Smooth muscle cell (in vitro differentiated cells): ENCODE results near the gene CCDC124. TPM values are rescaled to one million over a fixed set of nuclear protein-coding genes. Genes with fewer than 3 reads are reported as not detected.

Source experiments
- DNase-seq: peaks from one replicate; lab custom pipeline; 2025; ENCODE audit not compliant: unreplicated experiment; lab: John Stamatoyannopoulos, UW
- H2AFZ ChIP-seq: fragments of 200-600 bp; sonication (generic); 2 replicates; pipeline ENCODE4 v1.6.0; 2016; ENCODE audit warnings: antibody characterized with exemption, low read depth, mild to moderate bottlenecking
- H3F3A ChIP-seq: fragments of 200-600 bp; sonication (generic); 2 replicates; pipeline ENCODE4 v1.6.0; 2017; ENCODE audit warnings: antibody characterized with exemption, low read depth
- H3K27ac ChIP-seq: fragments of 200-600 bp; sonication (generic); 2 replicates; pipeline ENCODE4 v1.5.1; 2016; ENCODE audit warnings: low read depth, mild to moderate bottlenecking
- H3K27me3 ChIP-seq: fragments of 200-600 bp; sonication (generic); 2 replicates; pipeline ENCODE4 v1.6.1; 2016; ENCODE audit warnings: low read depth, mild to moderate bottlenecking
- H3K36me3 ChIP-seq: fragments of 200-600 bp; sonication (generic); 2 replicates; pipeline ENCODE4 v1.5.1; 2016; ENCODE audit warnings: low read depth
- H3K4me1 ChIP-seq: fragments of 200-600 bp; sonication (generic); 2 replicates; pipeline ENCODE4 v1.5.1; 2016; ENCODE audit warnings: low read depth
- H3K4me2 ChIP-seq: fragments of 200-600 bp; sonication (generic); 2 replicates; pipeline ENCODE4 v1.6.0; 2016; ENCODE audit warnings: mild to moderate bottlenecking
- H3K4me3 ChIP-seq: fragments of 200-600 bp; sonication (generic); 2 replicates; pipeline ENCODE4 v1.5.1; 2016; ENCODE audit warnings: mild to moderate bottlenecking
- H3K79me2 ChIP-seq: fragments of 200-600 bp; sonication (generic); 2 replicates; pipeline ENCODE4 v1.6.0; 2016; ENCODE audit warnings: low read depth, mild to moderate bottlenecking
- H3K9ac ChIP-seq: fragments of 200-600 bp; sonication (generic); 2 replicates; pipeline ENCODE4 v1.6.0; 2016; ENCODE audit warnings: low read depth
- H3K9me3 ChIP-seq: fragments of 200-600 bp; sonication (generic); replicated peaks from 2 replicates; pipeline ENCODE4 v1.5.1; 2016; ENCODE audit warnings: low read depth
- H4K20me1 ChIP-seq: fragments of 200-600 bp; sonication (generic); 2 replicates; pipeline ENCODE4 v1.6.0; 2016; ENCODE audit warnings: low read depth
- CTCF ChIP-seq: fragments of 200-600 bp; sonication (generic); IDR thresholded peaks from 2 replicates; pipeline ENCODE4 v1.5.1; 2017; ENCODE audit warnings: borderline replicate concordance, mild to moderate bottlenecking, antibody characterized with exemption; ENCODE audit not compliant: insufficient read depth, poor library complexity, severe bottlenecking
- WGBS: methylation state at CpG from one replicate; pipeline ENCODE4 v1.1.7; 2016; ENCODE audit warnings: low lambda C conversion rate; 5-methylcytosine and 5-hydroxymethylcytosine counted together
- polyA plus RNA-seq: library from polyadenylated mRNA; unstranded; fragments of >200 nt; fragmentation: Nextera tagmentation; extraction: Ambion mirVana; gene quantifications from 2 replicates; pipeline ENCODE4 v1.2.1, GENCODE V29; 2016
- total RNA-seq: library from RNA; depleted of rRNA; stranded (reverse); fragments of >200 nt; gene quantifications from 2 replicates; pipeline ENCODE4 v1.2.3, GENCODE V29; 2014

Gene CCDC124
- total and polyA plus RNA-seq, 2 experiments from 2014 or later, result 34.5 to 156 TPM

DNA sequence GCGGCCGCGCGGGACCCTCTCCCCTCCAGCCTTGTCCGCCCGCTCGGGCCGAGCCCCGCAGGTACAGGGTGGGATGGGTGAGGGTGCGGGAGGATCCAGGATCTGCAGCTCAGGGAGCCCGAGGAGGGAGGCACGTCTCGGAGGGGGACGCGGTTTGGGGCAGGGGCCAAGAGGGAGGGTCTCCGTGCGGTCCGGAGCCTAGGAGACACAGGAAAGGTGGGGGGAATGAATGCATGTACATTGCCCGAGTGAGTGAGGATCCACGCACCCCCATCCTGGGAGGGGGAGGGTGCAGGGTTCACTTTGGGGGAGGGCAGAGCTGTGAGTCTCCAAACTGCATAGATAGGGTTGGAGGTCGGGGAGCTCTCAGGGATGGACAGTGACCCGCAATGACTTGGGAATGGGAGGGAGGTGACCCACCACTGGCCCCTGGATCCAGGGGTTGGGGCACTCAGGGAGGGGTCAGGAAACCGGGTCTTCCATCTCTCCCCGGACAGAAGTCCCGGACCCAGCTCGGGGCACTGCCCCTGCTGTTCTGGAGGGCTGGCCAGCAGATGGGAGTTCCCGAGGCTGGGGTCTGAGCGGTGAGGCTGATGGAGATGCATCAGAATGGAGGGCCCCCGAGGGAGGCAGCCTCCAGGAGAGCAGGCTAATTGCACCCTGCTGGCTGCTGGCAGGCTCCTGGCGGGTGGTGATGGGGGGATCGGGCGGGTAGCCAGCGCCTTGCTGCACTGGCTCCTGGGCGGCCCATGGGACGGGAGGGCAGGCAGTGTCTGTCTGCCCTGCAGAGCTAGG, 34.6 kb downstream of the CCDC124 start:
- Histone ChIP-seq H3K9ac (no peak overlapping the region), H4K20me1 (no peaks in the 10 kb centered on the region), H3K4me3 (peak overlapping the region; percentile 52), H3K4me2 (peak overlapping the region; percentile 83), H3K27ac (no peak overlapping the region), H3K9me3 (no peaks in the 10 kb centered on the region), H3K4me1 (no peaks in the 10 kb centered on the region), H3K36me3 (no peaks in the 10 kb centered on the region), H3F3A (no peaks in the 10 kb centered on the region), H3K79me2 (no peaks in the 10 kb centered on the region), H2AFZ (no peak overlapping the region), H3K27me3 (peaks cover 35% of the 10 kb centered on the region)
- no peak for DNase-seq
- no peak for TF ChIP-seq CTCF
- 16% methylated on average over 19 of the region's 35 CpGs for WGBS

DNA sequence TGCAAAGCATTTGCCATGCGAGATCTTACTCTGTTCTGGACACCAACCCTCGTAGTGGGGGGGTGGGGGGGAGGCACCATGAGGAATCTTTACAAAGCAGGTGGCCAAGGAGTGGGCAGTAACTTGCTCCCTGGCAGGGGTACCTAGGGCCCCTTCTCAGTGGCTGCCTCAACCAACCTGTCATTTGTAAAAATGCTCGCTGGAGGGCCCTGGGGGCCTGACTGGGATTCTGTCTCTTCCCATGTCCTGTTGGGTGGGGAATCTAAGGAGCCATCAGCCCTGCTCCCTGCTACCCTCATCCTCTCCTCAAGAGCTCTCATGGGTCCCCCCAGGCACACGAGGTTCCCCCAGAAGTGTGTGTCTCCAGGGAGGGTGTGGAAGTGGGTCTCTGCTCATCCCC, 35.5 kb downstream of the CCDC124 start:
- Histone ChIP-seq H2AFZ (no peak overlapping the region), H3K9ac (no peak overlapping the region), H3K4me2 (no peak overlapping the region), H3K79me2 (no peaks in the 10 kb centered on the region), H4K20me1 (no peaks in the 10 kb centered on the region), H3K27ac (no peak overlapping the region), H3K36me3 (no peaks in the 10 kb centered on the region), H3K4me1 (no peaks in the 10 kb centered on the region), H3F3A (no peaks in the 10 kb centered on the region), H3K4me3 (no peak overlapping the region), H3K27me3 (peaks cover 35% of the 10 kb centered on the region), H3K9me3 (no peaks in the 10 kb centered on the region)
- TF ChIP-seq CTCF, result no peak
- WGBS, result 78% methylated on average over 4 of the region's 4 CpGs
- DNase-seq, result no peak

DNA sequence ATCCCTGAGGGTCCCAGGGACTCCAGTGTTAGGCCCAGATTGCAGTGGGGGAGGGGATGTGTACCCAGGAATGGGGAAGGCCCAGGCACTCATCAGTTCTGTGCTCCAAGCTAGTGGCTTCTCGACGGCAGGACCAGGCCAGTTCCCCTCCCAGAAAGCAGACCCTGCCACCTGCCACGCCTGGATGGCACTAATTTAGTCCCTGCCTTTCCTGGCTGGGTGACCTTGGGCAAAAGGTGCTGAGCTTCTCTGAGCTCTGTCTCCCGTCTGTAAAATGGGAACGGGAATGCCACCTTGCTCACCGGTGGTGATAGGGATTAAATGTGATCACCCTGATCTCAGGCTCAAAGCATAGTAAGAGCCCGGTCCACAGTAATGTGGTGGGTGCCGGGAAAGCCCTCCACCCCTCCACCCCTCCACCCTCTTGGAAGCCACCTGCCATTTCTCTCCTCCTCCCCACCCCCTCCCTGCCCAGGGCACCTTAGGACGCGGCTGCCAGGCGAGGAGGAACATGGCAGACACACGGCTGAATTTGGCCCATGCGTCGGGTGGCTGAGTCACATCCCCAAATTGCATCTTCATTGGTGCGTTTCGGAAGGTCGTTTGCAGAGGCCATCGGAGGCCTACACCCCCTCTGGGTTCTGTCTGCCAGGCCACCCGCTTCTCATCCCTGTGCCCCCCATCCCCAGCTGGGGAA, 36.4 kb downstream of the CCDC124 start:
- H4K20me1 ChIP-seq, result no peaks in the 10 kb centered on the region
- no peak overlapping the region for H2AFZ ChIP-seq
- peaks cover 27% of the 10 kb centered on the region for H3K27me3 ChIP-seq
- no peaks in the 10 kb centered on the region for H3K9me3 ChIP-seq
- no peak for DNase-seq
- no peak overlapping the region for H3K4me3 ChIP-seq
- WGBS, result 83% methylated on average over 17 of the region's 19 CpGs
- no peaks in the 10 kb centered on the region for H3K4me1 ChIP-seq
- TF ChIP-seq CTCF, result no peak
- no peak overlapping the region for H3K9ac ChIP-seq
- no peaks in the 10 kb centered on the region for H3K36me3 ChIP-seq
- no peak overlapping the region for H3K27ac ChIP-seq
- H3F3A ChIP-seq, result no peaks in the 10 kb centered on the region
- no peak overlapping the region for H3K4me2 ChIP-seq
- H3K79me2 ChIP-seq, result no peaks in the 10 kb centered on the region

- WGBS, result 89% methylated on average over 1 of the region's 1 CpG
- no peaks in the 10 kb centered on the region for H3K36me3 ChIP-seq
- no peak overlapping the region for H3K4me3 ChIP-seq
Observed at GRCh38 chr19:17972230-17972629, 39.4 kb downstream of the CCDC124 start.

More at GRCh38 chr19:17972230-17972629, 39.4 kb downstream of the CCDC124 start:
- H3K9ac ChIP-seq, result no peak overlapping the region
- no peaks in the 10 kb centered on the region for H3K4me1 ChIP-seq
- DNase-seq, result no peak
- no peaks in the 10 kb centered on the region for H3F3A ChIP-seq
- H4K20me1 ChIP-seq, result no peaks in the 10 kb centered on the region
- H3K27me3 ChIP-seq, result peaks cover 6% of the 10 kb centered on the region
- H3K4me2 ChIP-seq, result no peak overlapping the region
- no peaks in the 10 kb centered on the region for H3K9me3 ChIP-seq
- no peaks in the 10 kb centered on the region for H3K79me2 ChIP-seq
- TF ChIP-seq CTCF, result no peak
- no peak overlapping the region for H2AFZ ChIP-seq
- no peak overlapping the region for H3K27ac ChIP-seq
